ENCODE measurements around the gene NUP93. TPM values are rescaled to one million over a fixed set of nuclear protein-coding genes. Genes with fewer than 3 reads are reported as not detected.

Gene NUP93
- total RNA-seq, 1 experiment from 2014 or later, result 165 TPM

DNA sequence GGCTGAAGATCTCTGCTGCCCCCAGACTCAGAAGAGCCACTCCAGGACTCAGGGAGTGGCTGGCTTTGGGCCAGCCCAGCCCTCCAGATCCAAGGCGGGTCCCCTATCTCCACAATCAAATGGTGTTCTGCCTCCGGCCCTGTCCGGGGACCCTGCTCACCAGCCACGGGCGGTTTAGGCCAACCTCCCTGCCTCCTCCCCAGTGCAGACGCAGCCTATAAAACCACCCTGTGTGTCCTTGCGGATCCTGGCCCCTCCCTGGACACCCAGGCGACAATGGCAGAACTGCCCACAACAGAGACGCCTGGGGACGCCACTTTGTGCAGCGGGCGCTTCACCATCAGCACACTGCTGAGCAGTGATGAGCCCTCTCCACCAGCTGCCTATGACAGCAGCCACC, 135.0 kb downstream of the NUP93 start, which contains the start of gene SLC12A3:
Gene SLC12A3 (plus strand): TSS at position 248 of the 400 bp plus-strand sequence. CDS start 29 bp downstream, at position 277.
- Histone ChIP-seq H2BK120ac (ENCODE audit: low read depth, low read length, poor library complexity, severe bottlenecking) (no peak within 1 kb of the TSS), H4K91ac (ENCODE audit: insufficient read length, low read depth, low read length) (no peak within 1 kb of the TSS), H3K27ac (ENCODE audit: insufficient read length, low read depth, low read length) (no peak within 1 kb of the TSS), H2BK20ac (ENCODE audit: low read depth, low read length, poor library complexity, severe bottlenecking) (no peak within 1 kb of the TSS), H3K23me2 (ENCODE audit: insufficient read length, low read depth, low read length, poor library complexity, severe bottlenecking) (no peaks in the 10 kb centered on the region), H2AK5ac (ENCODE audit: insufficient read length, low read length) (no peak within 1 kb of the TSS), H3K79me2 (ENCODE audit: insufficient read depth, low read length) (no peaks in the 10 kb centered on the region), H2BK12ac (ENCODE audit: insufficient read length, low read depth, low read length) (no peak within 1 kb of the TSS), H3K56ac (ENCODE audit: insufficient read length, low read depth, low read length) (no peak within 1 kb of the TSS), H2BK15ac (ENCODE audit: low read depth, low read length) (no peak within 1 kb of the TSS), H2BK5ac (ENCODE audit: insufficient read length, low read length) (no peak within 1 kb of the TSS), H3K79me1 (ENCODE audit: insufficient read depth, low read depth, low read length, poor library complexity, severe bottlenecking) (no peaks in the 10 kb centered on the region), H4K8ac (replicated peaks; ENCODE audit: insufficient read length, low read depth, low read length) (no peak within 1 kb of the TSS), H3K4me2 (ENCODE audit: insufficient read depth, insufficient read length, low read length) (no peak within 1 kb of the TSS), H3T11ph (ENCODE audit: low read length) (no peak within 1 kb of the TSS), H4K20me1 (ENCODE audit: control insufficient read depth, insufficient read depth, insufficient read length) (no peaks in the 10 kb centered on the region), H3K4ac (ENCODE audit: low read depth, low read length) (no peak within 1 kb of the TSS), H3K4me1 (ENCODE audit: insufficient read depth, low read length) (no peaks in the 10 kb centered on the region; the same call in 1 of the 2 replicates), H3K23ac (ENCODE audit: insufficient read length, low read depth, low read length) (no peak within 1 kb of the TSS), H3K18ac (ENCODE audit: insufficient read length, low read depth, low read length) (no peak within 1 kb of the TSS), H3K9ac (ENCODE audit: extremely low read depth, insufficient read length, low read length) (no peak within 1 kb of the TSS), H4K5ac (ENCODE audit: insufficient read length, low read depth, low read length) (no peak within 1 kb of the TSS), H3K9me3 (ENCODE audit: control insufficient read depth, low read depth, low read length) (no peaks in the 10 kb centered on the region), H3K14ac (ENCODE audit: insufficient read depth, low read length) (no peak within 1 kb of the TSS), H2AFZ (ENCODE audit: low read length) (no peak within 1 kb of the TSS), H3K27me3 (ENCODE audit: insufficient read depth, low read length) (no peaks in the 10 kb centered on the region)
- no peak within 1 kb of the TSS for H3K4me3 Mint-ChIP-seq
- DNase-seq, result no peak
- no peaks in the 10 kb centered on the region for H3K27me3 Mint-ChIP-seq (ENCODE audit: low read depth)
- no peaks in the 10 kb centered on the region for H3K36me3 Mint-ChIP-seq (ENCODE audit: insufficient read depth in 1 of 3, low read depth in 3 of 3)
- no CpG with 5 or more reads among the region's 12 CpGs for WGBS (ENCODE audit: extremely low coverage, insufficient read length, low lambda C conversion rate)
- no peaks in the 10 kb centered on the region; a peak in 1 of 5 replicates for H3K9me3 Mint-ChIP-seq
- H3K4me1 Mint-ChIP-seq, result peaks cover 18 to 22% of the 10 kb centered on the region in 2 experiments
- peak within 1 kb of the TSS in 1 of 3 experiments; percentile 46; a peak in 1 of 7 replicates for H3K27ac Mint-ChIP-seq
- TF ChIP-seq, protein P1, sequence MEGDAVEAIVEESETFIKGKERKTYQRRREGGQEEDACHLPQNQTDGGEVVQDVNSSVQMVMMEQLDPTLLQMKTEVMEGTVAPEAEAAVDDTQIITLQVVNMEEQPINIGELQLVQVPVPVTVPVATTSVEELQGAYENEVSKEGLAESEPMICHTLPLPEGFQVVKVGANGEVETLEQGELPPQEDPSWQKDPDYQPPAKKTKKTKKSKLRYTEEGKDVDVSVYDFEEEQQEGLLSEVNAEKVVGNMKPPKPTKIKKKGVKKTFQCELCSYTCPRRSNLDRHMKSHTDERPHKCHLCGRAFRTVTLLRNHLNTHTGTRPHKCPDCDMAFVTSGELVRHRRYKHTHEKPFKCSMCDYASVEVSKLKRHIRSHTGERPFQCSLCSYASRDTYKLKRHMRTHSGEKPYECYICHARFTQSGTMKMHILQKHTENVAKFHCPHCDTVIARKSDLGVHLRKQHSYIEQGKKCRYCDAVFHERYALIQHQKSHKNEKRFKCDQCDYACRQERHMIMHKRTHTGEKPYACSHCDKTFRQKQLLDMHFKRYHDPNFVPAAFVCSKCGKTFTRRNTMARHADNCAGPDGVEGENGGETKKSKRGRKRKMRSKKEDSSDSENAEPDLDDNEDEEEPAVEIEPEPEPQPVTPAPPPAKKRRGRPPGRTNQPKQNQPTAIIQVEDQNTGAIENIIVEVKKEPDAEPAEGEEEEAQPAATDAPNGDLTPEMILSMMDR (conservative IDR thresholded peaks at IDR 0.05), result no peak

Measured in H9 (cell line).